CD4-positive, alpha-beta memory T cell (primary cell): Measurements from ENCODE around the gene TMEM242. TPM values are rescaled to one million over a fixed set of nuclear protein-coding genes. Genes with fewer than 3 reads are reported as not detected.
A peak's percentile ranks its signal among the peaks of the same experiment; 100 is the strongest.

ENCODE experiments used
- CTCF ChIA-PET: fragments of 350-600 bp; sonication (Branson Sonifier 250); formaldehyde crosslinking; loops from one replicate; lab custom pipeline; 2021; ENCODE audit warnings: inconsistent platforms; ENCODE audit not compliant: partially characterized antibody; lab: Charles Lee
- POLR2A ChIA-PET: fragments of 350-600 bp; sonication (Branson Sonifier 250); formaldehyde crosslinking; loops from one replicate; lab custom pipeline; 2021; ENCODE audit not compliant: partially characterized antibody; lab: Charles Lee
- DNase-seq, 5 donors: peaks; one replicate each; pipeline versions ENCODE4 v3.0.0 to v3.0.0-alpha.2; 2020 to 2022; ENCODE audit warnings: mixed read lengths in 1 of 5
- H3K27ac ChIP-seq: one replicate; pipeline ENCODE4 v1.7.0; 2013; ENCODE audit warnings: low read depth, low read length
- H3K27me3 ChIP-seq: 2 replicates; pipeline ENCODE4 v1.7.0; 2013; ENCODE audit warnings: mild to moderate bottlenecking, low read length, moderate library complexity; ENCODE audit not compliant: insufficient read depth
- H3K36me3 ChIP-seq: 2 replicates; pipeline ENCODE4 v1.7.0; 2013; ENCODE audit warnings: mild to moderate bottlenecking, low read length, moderate library complexity; ENCODE audit not compliant: insufficient read depth
- H3K4me1 ChIP-seq: 2 replicates; pipeline ENCODE4 v1.7.0; 2013; ENCODE audit warnings: mild to moderate bottlenecking, low read length, moderate library complexity; ENCODE audit not compliant: insufficient read depth
- H3K4me3 ChIP-seq, 2 donors: one replicate each; pipeline ENCODE4 v1.7.0; 2013; ENCODE audit warnings: low read length in 2 of 2, mild to moderate bottlenecking in 1 of 2
- H3K9me3 ChIP-seq, 2 donors: one replicate each; pipeline ENCODE4 v1.7.0; 2013; ENCODE audit warnings: low read length in 2 of 2, control low read depth in 1 of 2; ENCODE audit not compliant: control insufficient read depth in 1 of 2
- H3K27ac Mint-ChIP-seq, 7 donors: one replicate each; pipeline ENCODE4 v1.8.0; 2020 to 2021; ENCODE audit warnings: mixed read lengths in 7 of 7, mild to moderate bottlenecking in 6 of 7, inconsistent platforms in 3 of 7, moderate library complexity in 3 of 7
- H3K27me3 Mint-ChIP-seq, 2 donors: one replicate each; pipeline ENCODE4 v1.8.0; 2020 to 2021; ENCODE audit warnings: mixed read lengths in 2 of 2
- H3K36me3 Mint-ChIP-seq, 2 donors: one replicate each; pipeline ENCODE4 v1.8.0; 2020 to 2021; ENCODE audit warnings: mixed read lengths in 2 of 2, inconsistent platforms in 1 of 2, mild to moderate bottlenecking in 1 of 2
- H3K4me1 Mint-ChIP-seq, 4 donors: one replicate each; pipeline ENCODE4 v1.8.0; 2020 to 2021; ENCODE audit warnings: mixed read lengths in 4 of 4, mild to moderate bottlenecking in 1 of 4
- H3K4me3 Mint-ChIP-seq, 8 donors: one replicate each; pipeline ENCODE4 v1.8.0; 2020 to 2021; ENCODE audit warnings: mixed read lengths in 8 of 8, mild to moderate bottlenecking in 7 of 8, moderate library complexity in 6 of 8, inconsistent platforms in 3 of 8
- H3K9me3 Mint-ChIP-seq, 8 donors: one replicate each; pipeline ENCODE4 v1.8.0; 2020 to 2021; ENCODE audit warnings: mixed read lengths in 8 of 8, mild to moderate bottlenecking in 5 of 8, inconsistent platforms in 3 of 8, moderate library complexity in 1 of 8
- intact Hi-C: fragments of 100-400 bp; cut with micrococcal nuclease; formaldehyde crosslinking; loops from one replicate; pipeline ENCODE4 v1.15.1; 2023
- polyA plus RNA-seq, 2 donors: library from polyadenylated mRNA; unstranded; fragments of 300-500 nt; fragmentation: Illumina TruSeq; gene quantifications; one replicate each; pipeline ENCODE4 v1.2.3, GENCODE V29; 2021
- total RNA-seq, 2 experiments: library from RNA; stranded (reverse); gene quantifications; one replicate each; pipeline ENCODE4 v1.2.3, GENCODE V29; 2021

TMEM242 gene
- total and polyA plus RNA-seq, 4 experiments from 2014 or later, result 11.4 to 14.1 (median 12.1) TPM

DNA sequence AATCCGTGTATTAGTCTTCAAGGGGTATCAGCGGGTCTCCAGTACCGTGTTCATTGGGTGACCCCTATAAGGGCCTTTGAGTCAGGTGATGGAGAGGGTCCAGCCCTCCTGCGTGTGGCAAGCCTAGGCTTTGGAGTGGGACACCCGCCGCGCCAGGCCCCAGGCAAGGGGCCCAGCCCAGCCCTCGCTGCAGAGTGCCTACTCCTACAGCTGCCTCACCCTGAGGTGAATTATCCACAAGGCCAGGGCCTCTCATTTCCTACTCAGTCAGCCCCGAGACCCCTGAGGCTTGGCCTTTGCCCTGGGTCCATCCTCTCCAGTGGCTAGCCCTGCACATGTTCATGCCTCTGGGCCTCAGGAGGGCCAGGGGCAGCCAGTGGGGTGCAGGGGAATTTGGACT lies 45.1 kb downstream of the TMEM242 start:
- Mint-ChIP-seq H3K27me3 (no peaks in the 10 kb centered on the region), H3K9me3 (no peaks in the 10 kb centered on the region), H3K4me3 (no peak overlapping the region), H3K27ac (no peak overlapping the region), H3K36me3 (peaks cover 0 to 7% of the 10 kb centered on the region in 2 donors), H3K4me1 (peaks cover 2 to 13% (median 8%) of the 10 kb centered on the region in 4 donors)
- H3K4me1 ChIP-seq, result peaks cover 11% of the 10 kb centered on the region
- H3K9me3 ChIP-seq, result no peaks in the 10 kb centered on the region
- H3K27ac ChIP-seq, result no peak overlapping the region
- H3K4me3 ChIP-seq, result no peak overlapping the region
- H3K27me3 ChIP-seq, result no peaks in the 10 kb centered on the region
- intact Hi-C loops, result loop anchor here (10.0 kb wide), 1 partner anchor 123 kb away; no protein-coding TSS in a partner anchor
- H3K36me3 ChIP-seq, result no peaks in the 10 kb centered on the region
- no peak for DNase-seq
- ChIA-PET CTCF (no interaction called here), POLR2A (no interaction called here)

DNA sequence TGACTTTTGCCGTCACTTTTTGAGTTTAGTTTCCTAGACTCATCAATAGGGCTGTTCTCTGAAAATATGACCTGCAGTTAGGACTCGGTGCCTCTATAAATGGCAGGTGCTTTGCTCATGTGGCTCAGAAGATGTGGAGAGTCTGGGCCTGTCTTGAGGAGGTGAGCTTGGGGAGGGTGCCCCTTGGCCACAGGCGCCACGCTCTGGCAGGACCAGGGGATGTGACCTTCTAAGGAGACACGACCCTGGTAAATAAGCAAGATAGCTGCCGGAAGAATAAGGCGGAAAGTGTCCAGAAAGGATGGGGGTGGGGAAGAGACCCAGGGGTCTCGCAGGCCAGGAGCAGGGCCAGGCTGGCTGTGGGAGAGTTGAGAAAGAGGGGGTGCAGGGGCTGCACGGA lies 46.6 kb downstream of the TMEM242 start:
- peaks cover 2 to 16% (median 6%) of the 10 kb centered on the region in 4 donors for H3K4me1 Mint-ChIP-seq
- no peak overlapping the region for H3K4me3 ChIP-seq
- no peaks in the 10 kb centered on the region for H3K27me3 Mint-ChIP-seq
- H3K27ac Mint-ChIP-seq, result peak overlapping the region in 1 of 7 donors; percentile 27
- H3K27ac ChIP-seq, result no peak overlapping the region
- H3K9me3 ChIP-seq, result no peaks in the 10 kb centered on the region
- peaks cover 0 to 7% of the 10 kb centered on the region in 2 donors for H3K36me3 Mint-ChIP-seq
- H3K4me3 Mint-ChIP-seq, result no peak overlapping the region
- ChIA-PET POLR2A (no interaction called here), CTCF (interaction anchor here (2.2 kb wide), 1 partner anchor 41 kb away, joined by 7 read pairs; no protein-coding TSS in a partner anchor)
- H3K9me3 Mint-ChIP-seq, result no peaks in the 10 kb centered on the region
- H3K4me1 ChIP-seq, result peaks cover 11% of the 10 kb centered on the region
- no peak for DNase-seq
- no peaks in the 10 kb centered on the region for H3K36me3 ChIP-seq
- intact Hi-C loops, result loop anchor here (10.0 kb wide), 1 partner anchor 122 kb away; no protein-coding TSS in a partner anchor
- H3K27me3 ChIP-seq, result no peaks in the 10 kb centered on the region

DNA sequence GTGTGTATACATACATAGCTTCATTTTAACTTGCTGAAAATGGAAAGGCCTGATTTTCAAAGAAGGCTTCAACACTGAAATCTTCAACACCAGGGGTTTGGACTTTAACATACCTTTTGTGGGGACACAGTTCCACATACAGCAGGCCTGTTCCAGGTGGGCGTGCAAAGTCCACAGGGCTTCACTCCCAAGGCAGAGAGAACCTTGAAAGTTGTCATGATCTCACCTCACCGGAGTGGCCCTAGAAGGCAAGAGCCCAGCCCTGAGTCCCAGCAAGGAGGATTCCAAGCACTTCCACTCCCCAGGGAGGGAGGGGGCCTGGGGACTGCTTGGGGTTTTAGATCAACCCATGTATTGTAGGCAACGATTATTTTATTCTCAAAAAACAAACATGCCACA lies 47.2 kb downstream of the TMEM242 start:
- peaks cover 0 to 7% of the 10 kb centered on the region in 2 donors for H3K36me3 Mint-ChIP-seq
- no peaks in the 10 kb centered on the region for H3K9me3 Mint-ChIP-seq
- ChIA-PET POLR2A (interaction anchor here (3.0 kb wide), 1 partner anchor 49 kb away, joined by 8 read pairs; no protein-coding TSS in a partner anchor), CTCF (interaction anchor here (1.1 to 2.3 kb wide), 4 partner anchors 40 to 255 kb away, joined by 3 to 7 read pairs (median 6); no protein-coding TSS in a partner anchor)
- intact Hi-C loops, result loop anchor here (10.0 kb wide), 1 partner anchor 121 kb away; no protein-coding TSS in a partner anchor
- no peak for DNase-seq
- peak overlapping the region in 1 of 7 donors; percentile 27 for H3K27ac Mint-ChIP-seq
- Histone ChIP-seq H3K27me3 (no peaks in the 10 kb centered on the region), H3K4me1 (peaks cover 11% of the 10 kb centered on the region), H3K27ac (no peak overlapping the region), H3K9me3 (no peaks in the 10 kb centered on the region), H3K4me3 (no peak overlapping the region), H3K36me3 (no peaks in the 10 kb centered on the region)
- peak overlapping the region in 2 of 8 donors; percentile 39 to 48 for H3K4me3 Mint-ChIP-seq
- peaks cover 2 to 16% (median 6%) of the 10 kb centered on the region in 4 donors for H3K4me1 Mint-ChIP-seq
- no peaks in the 10 kb centered on the region for H3K27me3 Mint-ChIP-seq

DNA sequence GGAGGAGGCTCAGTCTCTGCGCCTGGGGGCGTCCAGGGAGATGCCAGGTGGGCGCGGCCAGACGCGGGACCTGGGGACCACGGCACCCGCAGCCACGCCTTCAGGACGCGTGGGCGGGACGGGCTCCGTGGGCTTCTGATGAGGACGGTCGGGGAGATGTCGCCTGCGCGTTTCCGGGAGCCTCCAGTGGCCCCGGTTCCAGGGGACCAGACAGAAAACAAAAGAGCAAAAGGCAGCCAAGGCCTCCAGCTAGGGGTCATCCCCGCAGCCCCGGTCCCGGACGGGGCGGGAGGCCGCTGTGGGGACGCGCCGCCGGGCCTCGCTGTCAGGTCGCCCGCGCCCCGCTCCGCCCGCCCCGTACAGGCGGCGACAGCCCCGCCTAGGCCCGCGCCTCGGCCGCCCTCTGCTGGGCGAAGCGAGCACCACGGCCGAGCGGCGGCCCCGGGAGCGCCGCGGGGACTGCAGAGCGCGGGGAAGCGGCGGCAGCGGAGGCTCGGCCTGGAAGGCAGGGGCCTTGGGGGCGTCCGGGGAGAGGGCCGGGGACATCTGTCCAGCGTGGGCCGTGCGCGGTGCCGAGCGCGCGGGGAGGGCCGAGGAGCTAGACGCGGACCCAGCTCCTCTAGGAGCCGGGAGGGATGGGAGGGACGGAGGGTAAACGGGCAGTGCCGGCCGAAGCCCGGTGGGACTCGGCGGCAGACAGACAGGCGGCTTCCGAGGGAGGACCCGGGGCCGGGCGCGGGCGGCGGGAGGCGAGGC lies 48.7 kb downstream of the TMEM242 start:
- Histone ChIP-seq H3K27me3 (no peaks in the 10 kb centered on the region), H3K9me3 (no peaks in the 10 kb centered on the region), H3K27ac (peak overlapping the region; percentile 69), H3K4me3 (peak overlapping the region; percentile 36 to 86), H3K4me1 (peaks cover 11% of the 10 kb centered on the region), H3K36me3 (no peaks in the 10 kb centered on the region)
- Mint-ChIP-seq H3K4me1 (peaks cover 2 to 16% (median 8%) of the 10 kb centered on the region in 4 donors), H3K27ac (peak overlapping the region; percentile 95 to 98 (median 96)), H3K4me3 (peak overlapping the region; percentile 89 to 96 (median 93)), H3K27me3 (no peaks in the 10 kb centered on the region), H3K9me3 (peaks cover 0 to 6% (median 0%) of the 10 kb centered on the region in 8 donors), H3K36me3 (peaks cover 0 to 7% of the 10 kb centered on the region in 2 donors)
- ChIA-PET CTCF (interaction anchor here (0.6 to 2.3 kb wide), 18 partner anchors 10 to 1948 kb away, joined by 3 to 11 read pairs (median 5); no protein-coding TSS in a partner anchor), POLR2A (interaction anchor here (0.7 to 3.6 kb wide), 18 partner anchors 10 to 497 kb away, joined by 3 to 48 read pairs (median 7); partner anchors contain the start of genes ARID1B and ZDHHC14)
- DNase-seq, result peak; percentile 85 to 92 (median 90)
- intact Hi-C loops, result loop anchor here (1.0 to 10.0 kb wide), 11 partner anchors 15 to 1962 kb away; partner anchors contain the start of gene TFB1M

DNA sequence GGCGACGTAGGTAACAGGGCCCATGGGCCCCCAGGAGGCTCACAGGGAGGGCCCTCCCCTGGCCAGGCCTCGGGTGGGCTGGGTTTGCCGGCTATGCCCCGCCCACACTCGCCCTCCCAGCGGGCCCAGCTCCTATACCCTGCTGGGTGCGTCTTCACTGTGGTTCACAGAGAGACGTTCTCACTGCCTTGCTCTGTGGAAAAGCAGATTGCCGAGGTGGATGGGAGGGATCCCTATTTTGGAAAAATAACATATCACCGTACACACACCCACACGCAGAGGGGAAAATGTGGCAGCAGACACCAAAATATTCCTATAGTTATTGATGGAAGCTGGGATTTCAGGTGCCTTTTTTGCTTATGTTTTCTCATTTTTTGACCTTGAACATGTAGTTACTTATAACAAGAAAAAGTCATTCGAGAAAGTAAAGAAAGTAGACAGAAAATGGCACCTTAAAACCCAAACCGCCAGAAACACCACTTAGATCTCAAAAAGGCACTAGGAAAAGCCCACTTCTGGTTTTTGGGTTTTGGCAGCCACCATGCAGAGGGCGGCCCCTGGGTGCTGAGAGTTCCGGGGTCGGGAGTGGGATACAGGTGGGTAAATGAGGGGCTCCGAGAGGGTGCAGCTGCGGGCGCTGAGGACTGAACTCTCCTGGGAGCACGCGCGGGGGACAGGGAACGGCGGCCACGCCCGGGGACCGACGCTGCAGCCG lies 49.4 kb downstream of the TMEM242 start:
- POLR2A ChIA-PET, result interaction anchor here (0.7 to 3.6 kb wide), 15 partner anchors 13 to 496 kb away, joined by 3 to 48 read pairs (median 9); partner anchors contain the start of genes ARID1B and ZDHHC14
- H3K4me3 ChIP-seq, result peak overlapping the region; percentile 36 to 86

DNA sequence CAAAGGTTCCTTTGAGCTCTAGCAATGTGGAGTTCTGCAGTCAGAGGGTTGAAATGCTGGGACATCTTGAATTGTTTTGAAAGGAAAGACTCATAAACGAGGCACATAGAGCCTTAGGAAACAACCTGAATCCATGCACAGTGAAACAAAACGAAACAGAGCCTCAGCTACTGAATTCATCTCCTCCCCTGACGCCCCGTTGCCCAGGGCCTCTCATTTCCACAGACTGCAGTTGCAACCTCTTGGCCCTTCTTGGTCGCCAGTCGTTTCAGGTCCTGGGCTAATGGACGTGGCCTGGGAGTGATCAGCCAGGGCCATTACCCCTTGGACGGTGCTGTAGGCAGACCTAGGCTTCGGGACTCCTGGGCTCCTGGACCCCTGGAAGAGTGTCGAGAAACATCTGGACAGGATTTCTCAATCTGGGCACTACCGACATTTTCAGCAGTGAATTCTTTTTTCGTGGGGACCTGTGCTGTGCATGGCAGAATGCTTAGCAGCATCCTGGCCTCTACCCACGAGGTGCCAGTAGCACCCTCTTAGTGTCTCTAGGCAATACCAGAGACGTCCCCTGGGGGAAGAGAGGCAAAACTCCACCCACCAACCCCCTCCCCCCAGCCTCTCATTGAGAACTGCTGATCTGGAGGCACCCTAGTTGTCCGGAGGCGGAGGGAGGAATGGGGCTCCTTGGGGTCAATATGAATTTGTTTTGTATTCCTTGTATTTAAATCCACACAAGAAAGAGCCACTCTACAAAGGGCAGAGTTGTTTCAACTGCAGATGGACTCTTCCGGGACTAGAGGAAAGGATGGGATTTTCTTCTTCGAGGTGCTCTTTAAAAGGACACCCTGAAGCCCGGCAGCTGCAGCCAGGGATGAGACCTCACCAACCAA lies 50.2 kb downstream of the TMEM242 start:
- Mint-ChIP-seq H3K9me3 (peaks cover 0 to 6% (median 0%) of the 10 kb centered on the region in 8 donors), H3K36me3 (peaks cover 0 to 7% of the 10 kb centered on the region in 2 donors), H3K4me1 (peaks cover 2 to 16% (median 8%) of the 10 kb centered on the region in 4 donors), H3K27me3 (no peaks in the 10 kb centered on the region), H3K4me3 (peak overlapping the region; percentile 72 to 96 (median 92)), H3K27ac (peak overlapping the region; percentile 42 to 98 (median 86))
- Histone ChIP-seq H3K27me3 (no peaks in the 10 kb centered on the region), H3K4me3 (peak overlapping the region in 1 of 2 donors; percentile 86), H3K4me1 (peaks cover 11% of the 10 kb centered on the region), H3K27ac (peak overlapping the region; percentile 69), H3K36me3 (no peaks in the 10 kb centered on the region), H3K9me3 (no peaks in the 10 kb centered on the region)
- CTCF ChIA-PET, result interaction anchor here (1.2 to 2.0 kb wide), 4 partner anchors 37 to 239 kb away, joined by 4 to 11 read pairs (median 4); no protein-coding TSS in a partner anchor
- peak; percentile 12 to 66 (median 29) for DNase-seq
- POLR2A ChIA-PET, result interaction anchor here (2.1 to 3.6 kb wide), 6 partner anchors 14 to 252 kb away, joined by 8 to 48 read pairs (median 12); partner anchors contain the start of gene ZDHHC14
- intact Hi-C loops, result loop anchor here (5.0 to 10.0 kb wide), 2 partner anchors 118 to 1961 kb away; partner anchors contain the start of gene TFB1M

More for the DNA sequence above, 49.4 kb downstream of the TMEM242 start:
- Mint-ChIP-seq H3K4me3 (peak overlapping the region; percentile 89 to 96 (median 93)), H3K36me3 (peaks cover 0 to 7% of the 10 kb centered on the region in 2 donors), H3K27me3 (no peaks in the 10 kb centered on the region), H3K9me3 (peaks cover 0 to 6% (median 0%) of the 10 kb centered on the region in 8 donors), H3K4me1 (peaks cover 2 to 16% (median 8%) of the 10 kb centered on the region in 4 donors), H3K27ac (peak overlapping the region; percentile 95 to 98 (median 96))
- DNase-seq, result peak; percentile 53 to 76 (median 64)
- intact Hi-C loops, result loop anchor here (1.0 to 10.0 kb wide), 11 partner anchors 15 to 1962 kb away; partner anchors contain the start of gene TFB1M
- peaks cover 11% of the 10 kb centered on the region for H3K4me1 ChIP-seq
- H3K27me3 ChIP-seq, result no peaks in the 10 kb centered on the region
- no peaks in the 10 kb centered on the region for H3K36me3 ChIP-seq
- CTCF ChIA-PET, result interaction anchor here (0.6 to 2.3 kb wide), 10 partner anchors 10 to 1598 kb away, joined by 3 to 11 read pairs (median 5); no protein-coding TSS in a partner anchor
- H3K27ac ChIP-seq, result peak overlapping the region; percentile 69
- H3K9me3 ChIP-seq, result no peaks in the 10 kb centered on the region
